HEK293 (cell line): ENCODE data around the gene SCRN2.
A peak's percentile ranks its signal among the peaks of the same experiment; 100 is the strongest.

Experiments
- CTCF ChIP-seq: fragments of 450-650 bp; formaldehyde crosslinking; IDR thresholded peaks from 2 replicates; pipeline ENCODE4 v1.5.1; 2016; ENCODE audit warnings: missing biosample characterization, missing genetic modification characterization
- GLIS1 ChIP-seq: fragments of 450-650 bp; formaldehyde crosslinking; IDR thresholded peaks from 2 replicates; pipeline ENCODE4 v1.5.1; 2016; ENCODE audit warnings: missing biosample characterization, missing genetic modification characterization
- HOXD13 ChIP-seq: sonication (generic); formaldehyde crosslinking; IDR thresholded peaks from 2 replicates; pipeline ENCODE4 v1.8.0; 2022; ENCODE audit warnings: missing genetic modification reagents, borderline replicate concordance
- KLF1 ChIP-seq: fragments of 450-650 bp; formaldehyde crosslinking; IDR thresholded peaks from 2 replicates; pipeline ENCODE4 v1.5.1; 2016; ENCODE audit warnings: missing biosample characterization, missing genetic modification characterization
- PRDM10 ChIP-seq: fragments of 450-650 bp; formaldehyde crosslinking; IDR thresholded peaks from 2 replicates; pipeline ENCODE4 v1.5.1; 2016; ENCODE audit warnings: missing biosample characterization, missing genetic modification characterization
- PRDM6 ChIP-seq: fragments of 450-650 bp; formaldehyde crosslinking; IDR thresholded peaks from 2 replicates; pipeline ENCODE4 v1.5.1; 2017; ENCODE audit warnings: missing biosample characterization, missing genetic modification characterization
- SP2 ChIP-seq: fragments of 450-650 bp; formaldehyde crosslinking; IDR thresholded peaks from 2 replicates; pipeline ENCODE4 v1.5.1; 2016; ENCODE audit warnings: missing biosample characterization, missing genetic modification characterization
- ZBTB20 ChIP-seq: fragments of 450-650 bp; formaldehyde crosslinking; IDR thresholded peaks from 2 replicates; pipeline ENCODE4 v1.5.1; 2016; ENCODE audit warnings: missing biosample characterization, missing genetic modification characterization
- ZBTB21 ChIP-seq: fragments of 450-650 bp; formaldehyde crosslinking; IDR thresholded peaks from 2 replicates; pipeline ENCODE4 v1.5.1; 2017; ENCODE audit warnings: missing biosample characterization, missing genetic modification characterization
- ZBTB26 ChIP-seq: fragments of 450-650 bp; formaldehyde crosslinking; optimal IDR thresholded peaks from 2 replicates; pipeline ENCODE3; 2016; ENCODE audit warnings: missing biosample characterization, mild to moderate bottlenecking, missing genetic modification characterization
- ZBTB6 ChIP-seq: fragments of 450-650 bp; formaldehyde crosslinking; IDR thresholded peaks from 2 replicates; pipeline ENCODE4 v1.5.1; 2017; ENCODE audit warnings: missing biosample characterization, missing genetic modification characterization
- ZBTB7A ChIP-seq: fragments of 450-650 bp; formaldehyde crosslinking; IDR thresholded peaks from 2 replicates; pipeline ENCODE4 v1.5.1; 2016; ENCODE audit warnings: low read depth, missing biosample characterization, missing genetic modification characterization
- ZBTB8A ChIP-seq: fragments of 450-650 bp; formaldehyde crosslinking; IDR thresholded peaks from 2 replicates; pipeline ENCODE4 v1.5.1; 2016; ENCODE audit warnings: missing biosample characterization, missing genetic modification characterization
- ZNF398 ChIP-seq: fragments of 450-650 bp; formaldehyde crosslinking; IDR thresholded peaks from 2 replicates; pipeline ENCODE4 v1.5.1; 2017; ENCODE audit warnings: missing biosample characterization, missing genetic modification characterization
- ZNF501 ChIP-seq: fragments of 450-650 bp; formaldehyde crosslinking; IDR thresholded peaks from 2 replicates; pipeline ENCODE4 v1.5.1; 2016; ENCODE audit warnings: missing biosample characterization, missing genetic modification characterization
- ZNF513 ChIP-seq: fragments of 450-650 bp; IDR thresholded peaks from 2 replicates; pipeline ENCODE4 v1.5.1; 2018; ENCODE audit warnings: missing biosample characterization, missing genetic modification characterization
- ZNF660 ChIP-seq: fragments of 450-650 bp; IDR thresholded peaks from 2 replicates; pipeline ENCODE4 v1.5.1; 2018; ENCODE audit warnings: missing biosample characterization, mild to moderate bottlenecking, missing genetic modification characterization
- ZNF692 ChIP-seq: fragments of 450-650 bp; formaldehyde crosslinking; IDR thresholded peaks from 2 replicates; pipeline ENCODE4 v1.5.1; 2016; ENCODE audit warnings: missing biosample characterization, missing genetic modification characterization
- ZNF830 ChIP-seq: fragments of 450-650 bp; IDR thresholded peaks from 2 replicates; pipeline ENCODE4 v1.5.0; 2018; ENCODE audit warnings: missing biosample characterization, missing genetic modification characterization, low read depth, mild to moderate bottlenecking, moderate library complexity
- ZSCAN23 ChIP-seq: fragments of 450-650 bp; formaldehyde crosslinking; IDR thresholded peaks from 2 replicates; pipeline ENCODE4 v1.5.1; 2016; ENCODE audit warnings: missing biosample characterization, missing genetic modification characterization
- ZSCAN30 ChIP-seq: fragments of 450-650 bp; IDR thresholded peaks from 2 replicates; pipeline ENCODE4 v1.5.1; 2018; ENCODE audit warnings: missing biosample characterization, mild to moderate bottlenecking, missing genetic modification characterization, moderate library complexity
- ZXDB ChIP-seq: fragments of 450-650 bp; formaldehyde crosslinking; IDR thresholded peaks from 2 replicates; pipeline ENCODE4 v1.5.1; 2016; ENCODE audit warnings: missing biosample characterization, missing genetic modification characterization

SCRN2 gene

GRCh38 chr17:47789611-47790561, 51.2 kb downstream of the SCRN2 start (continued):
- TF ChIP-seq ZSCAN30 (tag by site-specific recombination): 0 out of 2 replicates have a peak, but pooled peaks have one; percentile 34
- peak; percentile 80; the same call in 1 of the 2 replicates for TF ChIP-seq ZNF692 (tag by site-specific recombination)
- no peak for TF ChIP-seq ZSCAN23 (tag by site-specific recombination)
- TF ChIP-seq ZNF660 (tag by site-specific recombination): peak; percentile 59; the same call in 1 of the 2 replicates
- TF ChIP-seq ZBTB8A: peak; percentile 42; the same call in 1 of the 2 replicates
- TF ChIP-seq ZBTB7A (tag by site-specific recombination): 0 out of 2 replicates have a peak, but pooled peaks have one; percentile 16
- peak; percentile 54; the same call in 1 of the 2 replicates for TF ChIP-seq KLF1 (tag by site-specific recombination)
- peak; percentile 87 for TF ChIP-seq ZBTB26 (tag by site-specific recombination)
- TF ChIP-seq ZBTB21 (tag by site-specific recombination): 0 out of 2 replicates have a peak, but pooled peaks have one; percentile 11
- no peak for TF ChIP-seq HOXD13
- TF ChIP-seq ZXDB (tag by site-specific recombination): 0 out of 2 replicates have a peak, but pooled peaks have one; percentile 30
- TF ChIP-seq PRDM6: no peak
- 0 out of 2 replicates have a peak, but pooled peaks have one; percentile 31 for TF ChIP-seq ZBTB6 (tag by site-specific recombination)
- peak; percentile 30; the same call in 1 of the 2 replicates for TF ChIP-seq ZNF501
- 0 out of 2 replicates have a peak, but pooled peaks have one; percentile 23 for TF ChIP-seq ZNF398
- TF ChIP-seq CTCF (tag by site-specific recombination): peak; percentile 84
- TF ChIP-seq PRDM10 (tag by site-specific recombination): 0 out of 2 replicates have a peak, but pooled peaks have one; percentile 17
- peak; percentile 88 for TF ChIP-seq ZBTB20 (tag by site-specific recombination)
- TF ChIP-seq ZNF513 (tag by site-specific recombination): no peak
- no peak for TF ChIP-seq ZNF830 (tag by site-specific recombination)
- TF ChIP-seq SP2 (tag by site-specific recombination): peak; percentile 21; the same call in 1 of the 2 replicates
- TF ChIP-seq GLIS1: peak; percentile 61
